K562 (cell line): ENCODE measurements around the gene TMEM266. TPM values are rescaled to one million over a fixed set of nuclear protein-coding genes. Genes with fewer than 3 reads are reported as not detected.

Source experiments
- ATAC-seq: fragments of 200-7000 bp; cut with Tn5 transposase; 3 replicates; pipeline ENCODE4 v1.9.1; 2020; ENCODE audit warnings: moderate library complexity
- BruUV-seq: library from RNA; stranded (reverse); fragments of 400-500 nt; replicated peaks from 2 replicates; lab custom pipeline; 2021; lab: Mats Ljungman, UMichigan
- CTCF ChIA-PET: fragments of 300-600 bp; formaldehyde crosslinking; extraction: SDS; loops from one replicate; lab custom pipeline; 2021; ENCODE audit warnings: low intra/inter-chr PET ratio; lab: Yijun Ruan, JAX
- POLR2A ChIA-PET: fragments of 300-600, 350-650 bp; sonication (Branson Sonifier 250); formaldehyde crosslinking; extraction: SDS; loops from one replicate; lab custom pipeline; 2021; ENCODE audit warnings: antibody characterized with exemption, inconsistent platforms; lab: Yijun Ruan, JAX
- DNase-seq, 4 experiments: peaks; one replicate each; pipeline versions ENCODE4 v3.0.0 to v3.0.0-alpha.2; 2011 to 2018; ENCODE audit warnings: low spot score in 3 of 4, mixed read lengths in 3 of 4; ENCODE audit errors: extremely low read depth in 1 of 4
- FAIRE-seq: peaks from 2 replicates; lab custom pipeline; 2011; peaks lifted over from hg19 to GRCh38; lab: Jason Lieb, UNC
- H2AFZ ChIP-seq: 2 replicates; pipeline ENCODE4 v1.6.0; 2011; ENCODE audit warnings: low read depth, low read length, control low read depth, inconsistent platforms
- H3K27ac ChIP-seq: fragments of 200-600 bp; 3 replicates; pipeline ENCODE4 v1.8.0; 2011; ENCODE audit warnings: low read depth, mild to moderate bottlenecking, control low read depth, inconsistent platforms, low read length, moderate library complexity, mixed read lengths; ENCODE audit errors: extremely low read depth
- H3K27me3 ChIP-seq, 2 experiments: fragments of 300-600 bp in 1 of 2; 2 replicates in 1 of 2; 3 replicates in 1 of 2; pipeline versions ENCODE4 v1.6.0 to v1.8.0; 2011; ENCODE audit warnings: inconsistent platforms in 2 of 2, low read length in 2 of 2, mild to moderate bottlenecking in 1 of 2, mixed read lengths in 1 of 2, moderate library complexity in 1 of 2; ENCODE audit not compliant: control insufficient read depth in 2 of 2, insufficient read depth in 2 of 2
- H3K36me3 ChIP-seq: fragments of 300-600 bp; 3 replicates; pipeline ENCODE4 v1.8.0; 2011; ENCODE audit warnings: mild to moderate bottlenecking, low read length, inconsistent platforms; ENCODE audit not compliant: control insufficient read depth, insufficient read depth
- H3K4me1 ChIP-seq, 2 experiments: fragments of 200-600 bp in 1 of 2; replicated peaks in 1 of 2; 2 replicates in 1 of 2; 3 replicates in 1 of 2; pipeline versions ENCODE4 v1.5.1 to v1.8.0; 2011; ENCODE audit warnings: inconsistent platforms in 2 of 2, low read length in 2 of 2, mild to moderate bottlenecking in 1 of 2, mixed read lengths in 1 of 2, moderate library complexity in 1 of 2; ENCODE audit not compliant: control insufficient read depth in 2 of 2, insufficient read depth in 2 of 2
- H3K4me2 ChIP-seq: 2 replicates; pipeline ENCODE4 v1.6.1; 2011; ENCODE audit warnings: low read length, control low read depth, inconsistent platforms, mixed read lengths; ENCODE audit not compliant: insufficient read depth
- H3K4me3 ChIP-seq: fragments of 200-600 bp; sonication (generic), shearing (Covaris generic); 2 replicates; pipeline ENCODE4 v1.5.1; 2016; ENCODE audit warnings: control low read depth, inconsistent platforms
- H3K79me2 ChIP-seq: fragments of 200-600 bp; 3 replicates; pipeline ENCODE4 v1.8.0; 2011; ENCODE audit warnings: low read length, inconsistent platforms; ENCODE audit not compliant: control insufficient read depth, insufficient read depth
- H3K9ac ChIP-seq, 2 experiments: 2 replicates each; pipeline versions ENCODE4 v1.6.0 to v1.6.1; 2011; ENCODE audit warnings: low read depth in 2 of 2, low read length in 2 of 2, control low read depth in 1 of 2, inconsistent platforms in 1 of 2, mild to moderate bottlenecking in 1 of 2, mixed read lengths in 1 of 2; ENCODE audit not compliant: insufficient read depth in 1 of 2
- H3K9me1 ChIP-seq: one replicate; pipeline ENCODE4 v1.6.0; 2011; ENCODE audit warnings: inconsistent platforms, mild to moderate bottlenecking, low read length, moderate library complexity; ENCODE audit not compliant: control insufficient read depth, insufficient read depth
- H3K9me3 ChIP-seq: replicated peaks from 2 replicates; pipeline ENCODE4 v1.5.1; 2011; ENCODE audit warnings: low read depth, low read length, inconsistent platforms; ENCODE audit not compliant: control insufficient read depth, insufficient read depth
- H4K20me1 ChIP-seq: replicated peaks from 2 replicates; pipeline ENCODE4 v1.6.1; 2011; ENCODE audit warnings: low read length, inconsistent platforms, mixed read lengths; ENCODE audit not compliant: control insufficient read depth, insufficient read depth
- BACH1 ChIP-seq: fragments of 200-800 bp; sonication (Bioruptor generic); IDR thresholded peaks from 2 replicates; pipeline ENCODE4 v1.6.1; 2016; ENCODE audit warnings: missing genetic modification characterization, missing compliant biosample characterization
- ERF ChIP-seq: fragments of 450-650 bp; formaldehyde crosslinking; IDR thresholded peaks from 2 replicates; pipeline ENCODE4 v1.4.0; 2020; ENCODE audit warnings: mild to moderate bottlenecking, mixed read lengths
- ETV5 ChIP-seq: sonication (generic); formaldehyde crosslinking; IDR thresholded peaks from 2 replicates; pipeline ENCODE4 v1.4.0; 2020; ENCODE audit warnings: low read depth, mild to moderate bottlenecking, missing genetic modification reagents
- HNRNPLL ChIP-seq: fragments of 200-400 bp; formaldehyde crosslinking; IDR thresholded peaks from 2 replicates; pipeline ENCODE4 v1.6.1; 2017; ENCODE audit warnings: low read length, low read depth, mild to moderate bottlenecking; ENCODE audit not compliant: poor library complexity, severe bottlenecking
- LEF1 ChIP-seq: fragments of 450-650 bp; IDR thresholded peaks from 2 replicates; pipeline ENCODE4 v1.6.1; 2016; ENCODE audit warnings: mild to moderate bottlenecking
- NFE2L1 ChIP-seq: fragments of 450-650 bp; IDR thresholded peaks from 2 replicates; pipeline ENCODE4 v1.6.1; 2016; ENCODE audit warnings: missing genetic modification characterization, low read depth, mild to moderate bottlenecking, missing compliant biosample characterization, moderate library complexity, borderline replicate concordance
- POU5F1 ChIP-seq: fragments of 150-350 bp; IDR thresholded peaks from 2 replicates; pipeline ENCODE4 v1.6.1; 2014; ENCODE audit warnings: borderline replicate concordance, low read length, low read depth, mild to moderate bottlenecking; ENCODE audit not compliant: partially characterized antibody
- PYGO2 ChIP-seq: fragments of 450-650 bp; IDR thresholded peaks from 2 replicates; pipeline ENCODE4 v1.6.1; 2016; ENCODE audit warnings: mild to moderate bottlenecking, missing genetic modification characterization, moderate library complexity, missing compliant biosample characterization
- TEAD1 ChIP-seq, 2 experiments: fragments of 450-650 bp in 1 of 2; sonication (generic) in 1 of 2; formaldehyde crosslinking; IDR thresholded peaks; 2 replicates each; pipeline versions ENCODE4 v1.4.0 to v1.8.0; 2020 to 2022; ENCODE audit warnings: mild to moderate bottlenecking in 2 of 2, missing genetic modification reagents in 1 of 2
- ZBTB1 ChIP-seq: sonication (generic); formaldehyde crosslinking; IDR thresholded peaks from 2 replicates; pipeline ENCODE4 v1.8.1; 2023; ENCODE audit warnings: missing genetic modification reagents, low read depth, mild to moderate bottlenecking, borderline replicate concordance
- ZC3H8 ChIP-seq: fragments of 450-650 bp; IDR thresholded peaks from 2 replicates; pipeline ENCODE4 v1.6.1; 2017
- ZNF311 ChIP-seq: fragments of 250-450 bp; sonication (Bioruptor Pico); IDR thresholded peaks from 2 replicates; pipeline ENCODE4 v1.4.0; 2020; ENCODE audit warnings: mild to moderate bottlenecking, moderate library complexity
- WGBS: fragments of 100-300 bp; shearing (Covaris generic); methylation state at CpG from one replicate; pipeline ENCODE4 v1.1.6; 2016; ENCODE audit warnings: low coverage, mixed read lengths; ENCODE audit not compliant: insufficient coverage; ENCODE audit errors: missing lambda C conversion rate; 5-methylcytosine and 5-hydroxymethylcytosine counted together
- in situ Hi-C: fragments of 300-500 bp; cut with MboI; formaldehyde crosslinking; loops from 4 replicates; pipeline ENCODE4 v1.15.0; 2018; ENCODE audit warnings: inconsistent platforms, mixed read lengths
- intact Hi-C: fragments of 100-400 bp; cut with micrococcal nuclease; formaldehyde crosslinking; loops from 2 replicates; pipeline ENCODE4 v1.14.2; 2022
- polyA plus RNA-seq, 8 experiments: library from polyadenylated mRNA; depleted of rRNA in 4 of 8; stranded (reverse) in 5 of 8; unstranded in 3 of 8; fragments of >200 nt; fragmentation: Nextera tagmentation in 2 of 8; fragmentation: Illumina TruSeq in 1 of 8; extraction: Ambion mirVana in 2 of 8; extraction: Trizol in 1 of 8; gene quantifications; 2 replicates each; pipeline versions ENCODE4 v1.2.1 to v1.2.3, GENCODE V29; 2011 to 2014; ENCODE audit warnings: inconsistent platforms in 1 of 8, missing spikeins in 1 of 8
- total RNA-seq, 7 experiments: library from RNA; depleted of rRNA in 6 of 7; stranded (reverse); fragments of >200 nt in 6 of 7; fragmentation: Illumina TruSeq in 2 of 7; extraction: Trizol in 2 of 7; gene quantifications; 2 replicates each; pipeline versions ENCODE4 v1.2.1 to v1.2.3, GENCODE V29; 2011 to 2021; ENCODE audit warnings: low replicate concordance in 1 of 7
- TF ChIP-seq, protein P1 (sequence below): fragments of 450-650 bp; IDR thresholded peaks from 2 replicates; pipeline ENCODE4 v1.6.1; 2017; ENCODE audit warnings: antibody characterized with exemption, mild to moderate bottlenecking
- TF ChIP-seq, protein P2 (sequence below): fragments of 250-450 bp; sonication (Bioruptor Pico); IDR thresholded peaks from 2 replicates; pipeline ENCODE4 v1.9.0; 2021; ENCODE audit warnings: mild to moderate bottlenecking, inconsistent platforms

The TMEM266 gene
- total and polyA plus RNA-seq, 9 of the 15 experiments (the other 6 are each of a cell fraction or from before 2014, with no cell fraction given) = not detected

DNA sequence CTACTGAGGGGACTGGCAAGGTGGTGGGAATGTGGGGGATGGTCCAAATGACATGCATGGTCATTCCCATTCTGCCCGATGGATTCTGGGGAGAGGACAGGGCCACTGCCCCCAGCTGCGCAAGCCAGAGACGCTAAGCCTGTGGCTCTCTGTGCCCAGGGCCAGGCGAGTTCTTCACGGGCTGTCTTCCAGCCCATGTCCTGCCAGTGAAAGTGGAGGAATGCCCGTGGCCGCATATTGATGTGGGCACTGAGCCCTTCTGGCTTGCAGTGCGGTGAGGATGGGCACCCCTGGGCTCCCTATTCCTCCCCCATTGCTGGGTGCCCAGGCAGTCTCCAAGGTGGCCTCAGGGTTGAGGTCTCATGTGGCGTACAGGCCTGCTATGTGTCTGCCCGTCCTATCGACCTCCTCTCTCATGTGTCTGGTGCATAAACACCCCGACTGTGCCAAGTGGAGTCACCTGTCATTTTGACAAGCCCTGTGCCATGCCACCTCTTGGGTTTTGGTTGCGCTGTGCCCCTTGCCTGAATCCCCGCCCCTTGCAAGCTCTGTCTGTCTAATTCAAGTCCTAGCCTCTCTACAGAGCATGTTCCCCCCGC lies 116.8 kb downstream of the TMEM266 start (continued):
- TF ChIP-seq POU5F1 = no peak
- TF ChIP-seq ZC3H8 = no peak
- TF ChIP-seq, all 486 proteins: peak for 0

DNA sequence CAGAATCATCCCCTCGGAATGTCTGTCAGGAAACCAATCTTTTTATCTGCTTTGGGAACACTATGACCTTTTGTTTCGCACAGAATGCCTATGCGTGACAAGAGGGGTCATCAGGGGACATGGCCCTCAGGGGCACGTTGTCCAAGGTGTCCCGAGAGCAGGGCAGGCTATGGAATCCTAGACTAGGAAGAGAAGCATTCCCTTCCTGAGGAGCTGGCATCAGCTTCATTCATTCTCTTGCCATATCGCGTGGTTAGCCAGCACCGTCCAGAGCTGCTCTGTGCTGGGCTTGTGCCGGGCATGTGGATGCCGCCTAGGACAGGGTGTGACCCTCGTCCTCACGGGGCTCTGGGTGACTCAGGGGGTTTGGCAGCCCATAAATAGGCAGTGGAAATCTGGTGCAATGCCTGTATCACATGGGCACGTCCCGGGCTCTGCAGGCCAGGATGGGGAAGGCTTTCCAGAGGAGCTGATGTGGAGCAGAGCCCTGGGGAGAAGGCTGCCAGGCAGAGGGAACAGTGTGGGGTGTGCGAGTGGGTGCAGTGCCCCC lies 117.8 kb downstream of the TMEM266 start:
- 2% methylated on average over 15 of the region's 15 CpGs for WGBS
- ChIA-PET CTCF (no interaction called here), POLR2A (no interaction called here)
- Histone ChIP-seq H3K27ac (no peak overlapping the region), H3K79me2 (no peaks in the 10 kb centered on the region), H3K9me3 (no peaks in the 10 kb centered on the region), H3K9me1 (no peaks in the 10 kb centered on the region), H3K4me2 (no peak overlapping the region), H3K27me3 (peaks cover 61 to 87% of the 10 kb centered on the region in 2 experiments), H3K4me1 (no peaks in the 10 kb centered on the region), H2AFZ (no peak overlapping the region), H4K20me1 (no peaks in the 10 kb centered on the region; the same call in 1 of the 2 replicates), H3K36me3 (no peaks in the 10 kb centered on the region), H3K9ac (no peak overlapping the region), H3K4me3 (no peak overlapping the region)
- intact Hi-C loops (no loop called here), in situ Hi-C loops (no loop called here)
- BruUV-seq = no TSS peak
- no peak for ATAC-seq
- DNase-seq = no peak
- FAIRE-seq = no peak
- no peak for TF ChIP-seq HNRNPLL
- TF ChIP-seq NFE2L1 = no peak
- TF ChIP-seq ZNF311 (CRISPR knock-in tag) = no peak
- no peak for TF ChIP-seq LEF1
- no peak for TF ChIP-seq TEAD1 (CRISPR knock-in tag; IDR thresholded peaks at IDR 0.05)
- no peak for TF ChIP-seq ETV5 (CRISPR knock-in tag)
- TF ChIP-seq BACH1 (tag) = no peak
- TF ChIP-seq, protein P1, sequence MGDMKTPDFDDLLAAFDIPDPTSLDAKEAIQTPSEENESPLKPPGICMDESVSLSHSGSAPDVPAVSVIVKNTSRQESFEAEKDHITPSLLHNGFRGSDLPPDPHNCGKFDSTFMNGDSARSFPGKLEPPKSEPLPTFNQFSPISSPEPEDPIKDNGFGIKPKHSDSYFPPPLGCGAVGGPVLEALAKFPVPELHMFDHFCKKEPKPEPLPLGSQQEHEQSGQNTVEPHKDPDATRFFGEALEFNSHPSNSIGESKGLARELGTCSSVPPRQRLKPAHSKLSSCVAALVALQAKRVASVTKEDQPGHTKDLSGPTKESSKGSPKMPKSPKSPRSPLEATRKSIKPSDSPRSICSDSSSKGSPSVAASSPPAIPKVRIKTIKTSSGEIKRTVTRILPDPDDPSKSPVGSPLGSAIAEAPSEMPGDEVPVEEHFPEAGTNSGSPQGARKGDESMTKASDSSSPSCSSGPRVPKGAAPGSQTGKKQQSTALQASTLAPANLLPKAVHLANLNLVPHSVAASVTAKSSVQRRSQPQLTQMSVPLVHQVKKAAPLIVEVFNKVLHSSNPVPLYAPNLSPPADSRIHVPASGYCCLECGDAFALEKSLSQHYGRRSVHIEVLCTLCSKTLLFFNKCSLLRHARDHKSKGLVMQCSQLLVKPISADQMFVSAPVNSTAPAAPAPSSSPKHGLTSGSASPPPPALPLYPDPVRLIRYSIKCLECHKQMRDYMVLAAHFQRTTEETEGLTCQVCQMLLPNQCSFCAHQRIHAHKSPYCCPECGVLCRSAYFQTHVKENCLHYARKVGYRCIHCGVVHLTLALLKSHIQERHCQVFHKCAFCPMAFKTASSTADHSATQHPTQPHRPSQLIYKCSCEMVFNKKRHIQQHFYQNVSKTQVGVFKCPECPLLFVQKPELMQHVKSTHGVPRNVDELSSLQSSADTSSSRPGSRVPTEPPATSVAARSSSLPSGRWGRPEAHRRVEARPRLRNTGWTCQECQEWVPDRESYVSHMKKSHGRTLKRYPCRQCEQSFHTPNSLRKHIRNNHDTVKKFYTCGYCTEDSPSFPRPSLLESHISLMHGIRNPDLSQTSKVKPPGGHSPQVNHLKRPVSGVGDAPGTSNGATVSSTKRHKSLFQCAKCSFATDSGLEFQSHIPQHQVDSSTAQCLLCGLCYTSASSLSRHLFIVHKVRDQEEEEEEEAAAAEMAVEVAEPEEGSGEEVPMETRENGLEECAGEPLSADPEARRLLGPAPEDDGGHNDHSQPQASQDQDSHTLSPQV = no peak
- no peak for TF ChIP-seq ERF (CRISPR knock-in tag)
- TF ChIP-seq PYGO2 (tag) = no peak
- TF ChIP-seq ZBTB1 (CRISPR knock-in tag) = no peak
- TF ChIP-seq, protein P2, sequence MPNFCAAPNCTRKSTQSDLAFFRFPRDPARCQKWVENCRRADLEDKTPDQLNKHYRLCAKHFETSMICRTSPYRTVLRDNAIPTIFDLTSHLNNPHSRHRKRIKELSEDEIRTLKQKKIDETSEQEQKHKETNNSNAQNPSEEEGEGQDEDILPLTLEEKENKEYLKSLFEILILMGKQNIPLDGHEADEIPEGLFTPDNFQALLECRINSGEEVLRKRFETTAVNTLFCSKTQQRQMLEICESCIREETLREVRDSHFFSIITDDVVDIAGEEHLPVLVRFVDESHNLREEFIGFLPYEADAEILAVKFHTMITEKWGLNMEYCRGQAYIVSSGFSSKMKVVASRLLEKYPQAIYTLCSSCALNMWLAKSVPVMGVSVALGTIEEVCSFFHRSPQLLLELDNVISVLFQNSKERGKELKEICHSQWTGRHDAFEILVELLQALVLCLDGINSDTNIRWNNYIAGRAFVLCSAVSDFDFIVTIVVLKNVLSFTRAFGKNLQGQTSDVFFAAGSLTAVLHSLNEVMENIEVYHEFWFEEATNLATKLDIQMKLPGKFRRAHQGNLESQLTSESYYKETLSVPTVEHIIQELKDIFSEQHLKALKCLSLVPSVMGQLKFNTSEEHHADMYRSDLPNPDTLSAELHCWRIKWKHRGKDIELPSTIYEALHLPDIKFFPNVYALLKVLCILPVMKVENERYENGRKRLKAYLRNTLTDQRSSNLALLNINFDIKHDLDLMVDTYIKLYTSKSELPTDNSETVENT = no peak
